IMR-90 (cell line): ENCODE results near the gene REPS2.

Experiments
- CEBPB ChIP-seq: IDR thresholded peaks from 2 replicates; pipeline ENCODE4 v1.6.1; 2012; ENCODE audit warnings: low read depth, low read length, improper control_type of control experiment
- ELK1 ChIP-seq: fragments of 150-350 bp; IDR thresholded peaks from 2 replicates; pipeline ENCODE4 v1.6.1; 2016; ENCODE audit warnings: low read depth, mild to moderate bottlenecking, low read length, moderate library complexity, borderline replicate concordance
- FOS ChIP-seq: fragments of 150-350 bp; IDR thresholded peaks from 2 replicates; pipeline ENCODE4 v1.6.1; 2016; ENCODE audit warnings: low read depth, low read length
- MXI1 ChIP-seq: IDR thresholded peaks from 2 replicates; pipeline ENCODE4 v1.6.1; 2012; ENCODE audit warnings: low read depth, mild to moderate bottlenecking, low read length, moderate library complexity, borderline replicate concordance
- NFE2L2 ChIP-seq: fragments of 150-350 bp; IDR thresholded peaks from 2 replicates; pipeline ENCODE4 v1.6.1; 2016; ENCODE audit warnings: low read depth, mild to moderate bottlenecking, low read length
- POLR2A ChIP-seq: IDR thresholded peaks from 2 replicates; pipeline ENCODE4 v1.6.1; 2012; ENCODE audit warnings: mild to moderate bottlenecking, low read depth, low read length
- RAD21 ChIP-seq: IDR thresholded peaks from 2 replicates; pipeline ENCODE4 v1.6.1; 2012; ENCODE audit warnings: low read length, improper control_type of control experiment
- RCOR1 ChIP-seq: IDR thresholded peaks from 2 replicates; pipeline ENCODE4 v1.6.1; 2012; ENCODE audit warnings: mild to moderate bottlenecking, low read length, improper control_type of control experiment; ENCODE audit not compliant: insufficient replicate concordance
- RFX5 ChIP-seq: IDR thresholded peaks from 2 replicates; pipeline ENCODE4 v1.8.0; 2012; ENCODE audit warnings: low read depth, mild to moderate bottlenecking, low read length, moderate library complexity
- SMC3 ChIP-seq: fragments of 150-350 bp; IDR thresholded peaks from 2 replicates; pipeline ENCODE4 v1.6.1; 2016; ENCODE audit warnings: low read depth, mild to moderate bottlenecking, antibody characterized with exemption, low read length, moderate library complexity
- USF2 ChIP-seq: fragments of 150-350 bp; IDR thresholded peaks from 2 replicates; pipeline ENCODE4 v1.6.1; 2017; ENCODE audit warnings: mild to moderate bottlenecking, antibody characterized with exemption, low read length, low read depth
- TF ChIP-seq, protein P1 (sequence below): conservative IDR thresholded peaks from 2 replicates; pipeline ENCODE4 v1.5.1; 2012; ENCODE audit warnings: mild to moderate bottlenecking, low read depth, low read length, improper control_type of control experiment

- TF ChIP-seq MXI1 (no peak), CEBPB (no peak), SMC3 (no peak), RFX5 (no peak), POLR2A (no peak), NFE2L2 (no peak), FOS (no peak), RAD21 (no peak), RCOR1 (no peak), USF2 (no peak), ELK1 (no peak)
- TF ChIP-seq, protein P1, sequence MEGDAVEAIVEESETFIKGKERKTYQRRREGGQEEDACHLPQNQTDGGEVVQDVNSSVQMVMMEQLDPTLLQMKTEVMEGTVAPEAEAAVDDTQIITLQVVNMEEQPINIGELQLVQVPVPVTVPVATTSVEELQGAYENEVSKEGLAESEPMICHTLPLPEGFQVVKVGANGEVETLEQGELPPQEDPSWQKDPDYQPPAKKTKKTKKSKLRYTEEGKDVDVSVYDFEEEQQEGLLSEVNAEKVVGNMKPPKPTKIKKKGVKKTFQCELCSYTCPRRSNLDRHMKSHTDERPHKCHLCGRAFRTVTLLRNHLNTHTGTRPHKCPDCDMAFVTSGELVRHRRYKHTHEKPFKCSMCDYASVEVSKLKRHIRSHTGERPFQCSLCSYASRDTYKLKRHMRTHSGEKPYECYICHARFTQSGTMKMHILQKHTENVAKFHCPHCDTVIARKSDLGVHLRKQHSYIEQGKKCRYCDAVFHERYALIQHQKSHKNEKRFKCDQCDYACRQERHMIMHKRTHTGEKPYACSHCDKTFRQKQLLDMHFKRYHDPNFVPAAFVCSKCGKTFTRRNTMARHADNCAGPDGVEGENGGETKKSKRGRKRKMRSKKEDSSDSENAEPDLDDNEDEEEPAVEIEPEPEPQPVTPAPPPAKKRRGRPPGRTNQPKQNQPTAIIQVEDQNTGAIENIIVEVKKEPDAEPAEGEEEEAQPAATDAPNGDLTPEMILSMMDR: no peak
These were observed 39.7 kb downstream of the REPS2 start for GRCh38 chrX:16986169-16986568.
